Aorta (tissue), 5 donors: ENCODE measurements around the gene CFAP52. TPM values are rescaled to one million over a fixed set of nuclear protein-coding genes. Genes with fewer than 3 reads are reported as not detected.
A peak's percentile ranks its signal among the peaks of the same experiment; 100 is the strongest.
"Not testable (repeated sequence)": the region's sequence is repeated elsewhere in the genome, so short reads cannot be mapped to it uniquely, and the experiment has no call there.

Experiments used
- ATAC-seq: fragments of 200-7000 bp; cut with Tn5 transposase; one replicate; pipeline ENCODE4 v1.9.1; 2022; ENCODE audit warnings: moderate library complexity; ENCODE audit not compliant: low FRiP score
- DNase-seq, 2 donors: peaks; one replicate each; pipeline ENCODE4 v3.0.0-alpha.2; 2020
- H3K27ac ChIP-seq, 2 donors: one replicate each; pipeline ENCODE4 v1.5.1; 2013; ENCODE audit warnings: low read length in 2 of 2, mild to moderate bottlenecking in 2 of 2, moderate library complexity in 2 of 2, control low read depth in 1 of 2, inconsistent platforms in 1 of 2, low read depth in 1 of 2
- H3K27me3 ChIP-seq, 2 donors: one replicate each; pipeline ENCODE4 v1.6.1; 2013; ENCODE audit warnings: control low read depth in 1 of 2, low read length in 1 of 2, mild to moderate bottlenecking in 1 of 2, moderate library complexity in 1 of 2; ENCODE audit not compliant: insufficient read depth in 2 of 2, control insufficient read depth in 1 of 2
- H3K36me3 ChIP-seq, 2 donors: one replicate each; pipeline ENCODE4 v1.6.1; 2013; ENCODE audit warnings: control low read depth in 1 of 2, low read length in 1 of 2, mild to moderate bottlenecking in 1 of 2; ENCODE audit not compliant: insufficient read depth in 2 of 2, control insufficient read depth in 1 of 2
- H3K4me1 ChIP-seq, 2 donors: one replicate each; pipeline ENCODE4 v1.6.1; 2013; ENCODE audit warnings: low read length in 2 of 2, control low read depth in 1 of 2, mild to moderate bottlenecking in 1 of 2, moderate library complexity in 1 of 2; ENCODE audit not compliant: insufficient read depth in 2 of 2, control insufficient read depth in 1 of 2
- H3K4me3 ChIP-seq, 2 donors: one replicate each; pipeline ENCODE4 v1.5.1; 2013; ENCODE audit warnings: low read length in 2 of 2, control low read depth in 1 of 2, mild to moderate bottlenecking in 1 of 2
- H3K9me3 ChIP-seq: one replicate; pipeline ENCODE4 v1.6.1; 2013; ENCODE audit warnings: mild to moderate bottlenecking, low read length; ENCODE audit not compliant: control insufficient read depth
- WGBS, 2 donors: extraction: QIAGEN DNeasy Blood & Tissue Kit; methylation state at CpG; one replicate each; pipeline ENCODE4 v1.1.7; 2013; 5-methylcytosine and 5-hydroxymethylcytosine counted together
- intact Hi-C, 2 donors: fragments of 100-400 bp; cut with DNase I; formaldehyde crosslinking; loops; one replicate each; pipeline versions ENCODE4 v1.14.2 to v1.15.0; 2022
- polyA plus RNA-seq, 2 donors: library from polyadenylated mRNA; stranded (reverse); fragments of 200-250 nt; gene quantifications; one replicate each; pipeline ENCODE4 v1.2.3, GENCODE V29; 2013
- total RNA-seq, 2 donors: library from RNA; stranded (reverse); fragmentation: NEBNext Ultra II Directional; extraction: Animal tissue kit (Norgen Biotek cat#: 25700); gene quantifications; one replicate each; pipeline ENCODE4 v1.2.1, GENCODE V29; 2021
- donor health status: healthy with polysubstance abuse.
- donor health status: Bipolar disorder and iron deficiency.
- donor health status: DM: no; HTN: no; CAD: no.
- donor health status: DM: no; HTN: no; CAD: no.
- donor health status: DM: yes; HTN: yes; CAD: no.

Gene CFAP52
- total and polyA plus RNA-seq, 4 donors = 0.39 TPM; not detected in 3

DNA sequence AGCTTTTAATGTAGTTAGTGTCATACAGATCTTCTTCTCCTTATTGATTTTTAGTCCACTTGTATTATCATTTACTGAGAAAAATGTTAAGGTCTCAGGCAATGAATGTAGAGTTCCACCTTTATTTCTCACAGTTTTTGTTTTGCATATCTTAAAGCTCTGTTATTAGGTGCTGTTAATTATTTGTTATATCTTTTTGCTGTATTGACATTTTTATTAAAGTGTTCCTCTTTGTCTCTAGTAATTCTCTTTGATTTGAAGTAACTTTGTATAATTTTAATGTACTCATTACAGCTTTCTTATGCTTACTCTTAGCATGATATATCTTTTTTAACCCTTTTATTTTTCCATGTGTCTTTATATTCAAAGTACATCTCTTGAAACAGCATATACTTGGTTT lies 46.5 kb downstream of the CFAP52 start:
- peaks cover 6% of the 10 kb centered on the region for H3K9me3 ChIP-seq
- no peaks in the 10 kb centered on the region for H3K4me1 ChIP-seq
- H3K27ac ChIP-seq = no peak overlapping the region
- H3K4me3 ChIP-seq = no peak overlapping the region
- no peaks in the 10 kb centered on the region for H3K36me3 ChIP-seq
- DNase-seq (no peak), ATAC-seq (no peak)
- H3K27me3 ChIP-seq = no peaks in the 10 kb centered on the region
- intact Hi-C loops = no loop called here

DNA sequence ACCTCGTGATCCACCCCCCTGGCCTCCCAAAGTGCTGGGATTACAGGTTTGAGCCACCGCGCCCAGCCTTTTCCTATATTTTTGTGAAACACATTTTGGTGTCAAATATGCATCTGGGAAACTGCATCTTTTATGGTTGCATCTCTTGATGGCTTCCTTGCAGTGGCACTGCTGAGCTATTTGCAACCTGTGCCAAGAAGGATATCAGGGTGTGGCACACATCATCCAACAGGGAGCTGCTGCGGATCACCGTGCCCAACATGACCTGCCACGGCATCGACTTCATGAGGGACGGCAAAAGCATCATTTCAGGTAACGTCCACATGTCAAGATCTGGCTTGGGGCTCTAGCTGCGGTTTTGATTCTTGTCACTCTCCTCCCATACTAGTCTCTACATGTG lies 52.1 kb downstream of the CFAP52 start:
- H3K9me3 ChIP-seq = peaks cover 5% of the 10 kb centered on the region
- H3K36me3 ChIP-seq = no peaks in the 10 kb centered on the region
- WGBS, 2 donors = 83 to 86% methylated on average over 10 of the region's 10 CpGs
- H3K4me1 ChIP-seq = no peaks in the 10 kb centered on the region
- H3K27me3 ChIP-seq = no peaks in the 10 kb centered on the region
- H3K27ac ChIP-seq = no peak overlapping the region
- DNase-seq (no peak), ATAC-seq (no peak)
- H3K4me3 ChIP-seq = no peak overlapping the region
- intact Hi-C loops = no loop called here

DNA sequence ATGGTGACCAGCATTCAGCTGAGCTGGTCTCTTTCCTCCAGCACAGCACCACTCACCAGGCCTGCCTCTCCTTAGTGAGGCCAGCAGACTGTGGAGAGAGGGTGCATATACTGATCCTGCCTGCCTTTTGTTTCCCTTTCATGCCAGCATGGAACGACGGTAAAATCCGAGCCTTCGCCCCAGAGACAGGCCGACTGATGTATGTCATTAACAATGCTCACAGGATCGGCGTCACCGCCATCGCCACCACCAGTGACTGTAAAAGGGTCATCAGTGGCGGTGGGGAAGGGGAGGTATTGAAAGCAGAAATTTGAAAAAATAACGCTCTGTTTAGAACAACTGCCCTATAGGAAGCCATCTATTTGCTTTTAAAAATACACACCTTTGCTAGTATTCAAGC lies 56.3 kb downstream of the CFAP52 start:
- Histone ChIP-seq H3K36me3 (no peaks in the 10 kb centered on the region), H3K27ac (no peak overlapping the region), H3K4me3 (no peak overlapping the region), H3K27me3 (no peaks in the 10 kb centered on the region), H3K4me1 (no peaks in the 10 kb centered on the region), H3K9me3 (peaks cover 1% of the 10 kb centered on the region)
- intact Hi-C loops = no loop called here
- no peak for DNase-seq
- whole genome bisulfite sequencing, 2 donors = 86 to 90% methylated on average over 11 of the region's 11 CpGs
- ATAC-seq = no peak

DNA sequence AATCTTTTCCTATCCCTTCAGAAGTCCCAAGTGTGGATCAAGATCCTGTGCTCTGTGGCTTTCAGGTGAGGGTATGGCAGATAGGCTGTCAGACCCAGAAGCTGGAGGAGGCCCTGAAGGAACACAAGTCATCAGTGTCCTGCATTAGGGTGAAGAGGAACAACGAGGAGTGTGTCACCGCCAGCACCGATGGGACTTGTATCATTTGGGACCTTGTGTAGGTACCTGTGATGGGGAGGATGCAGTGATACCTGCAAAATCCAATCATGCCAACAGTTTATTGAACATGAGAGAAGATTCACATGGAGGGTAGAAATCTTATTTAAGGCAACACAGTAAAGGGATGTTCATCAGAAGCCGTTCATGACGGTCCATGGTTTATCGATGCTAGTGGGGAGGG lies 58.9 kb downstream of the CFAP52 start:
- DNase-seq = no peak
- Histone ChIP-seq H3K27ac (no peak overlapping the region), H3K36me3 (no peaks in the 10 kb centered on the region), H3K27me3 (no peaks in the 10 kb centered on the region), H3K4me1 (no peaks in the 10 kb centered on the region), H3K9me3 (peaks cover 1% of the 10 kb centered on the region), H3K4me3 (no peak overlapping the region)
- WGBS, 2 donors = 90 to 93% methylated on average over 6 of the region's 6 CpGs
- no peak for ATAC-seq
- intact Hi-C loops = no loop called here

DNA sequence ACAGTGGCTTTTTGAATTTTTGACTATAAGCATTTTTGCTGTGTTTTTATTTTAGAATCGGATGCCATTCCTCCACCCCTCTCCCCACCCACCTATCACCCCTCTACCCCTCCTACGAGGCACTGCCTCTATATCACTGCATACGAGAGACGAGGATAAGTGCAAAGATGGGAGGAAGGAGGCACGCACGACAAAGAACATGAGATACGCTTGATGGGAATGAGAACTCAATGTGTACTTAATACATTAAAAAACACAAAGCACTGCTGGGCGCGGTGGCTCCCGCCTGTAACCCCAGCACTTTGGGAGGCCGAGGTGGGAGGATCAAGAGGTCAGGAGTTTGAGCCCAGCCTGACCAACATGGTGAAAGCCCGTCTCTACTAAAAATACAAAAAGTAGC lies 60.1 kb downstream of the CFAP52 start:
- 88 to 90% methylated on average over 12 of the region's 12 CpGs for WGBS, 2 donors
- ATAC-seq (no peak), DNase-seq (no peak)
- H3K36me3 ChIP-seq = no peaks in the 10 kb centered on the region
- H3K9me3 ChIP-seq = peaks cover 1% of the 10 kb centered on the region
- H3K27ac ChIP-seq = no peak overlapping the region
- H3K4me3 ChIP-seq = no peak overlapping the region
- no peaks in the 10 kb centered on the region for H3K27me3 ChIP-seq
- intact Hi-C loops = no loop called here
- H3K4me1 ChIP-seq = no peaks in the 10 kb centered on the region

DNA sequence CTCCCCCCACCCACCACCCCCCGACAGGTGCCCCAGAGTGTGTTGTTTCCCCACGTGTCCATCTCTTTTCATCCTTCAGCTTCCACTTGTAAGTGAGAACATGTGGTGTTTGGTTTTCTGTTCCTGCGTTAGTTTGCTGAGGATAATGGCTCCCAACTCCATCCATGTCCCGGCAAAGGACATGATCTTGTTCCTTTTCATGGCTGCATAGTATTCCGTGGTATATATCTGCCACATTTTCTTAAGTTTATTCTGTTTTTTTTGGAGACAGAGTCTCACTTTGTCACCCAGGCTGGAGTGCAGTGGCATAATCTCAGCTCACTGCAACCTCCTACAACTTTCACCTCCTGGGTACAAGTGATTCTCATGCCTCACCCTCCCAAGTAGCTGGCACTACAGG lies 63.9 kb downstream of the CFAP52 start:
- 87 to 88% methylated on average over 5 of the region's 5 CpGs for WGBS, 2 donors
- intact Hi-C loops, H3K4me1 ChIP-seq, H3K36me3 ChIP-seq, H3K4me3 ChIP-seq, ATAC-seq, H3K27me3 ChIP-seq, H3K27ac ChIP-seq, H3K9me3 ChIP-seq, DNase-seq: not testable (repeated sequence)

DNA sequence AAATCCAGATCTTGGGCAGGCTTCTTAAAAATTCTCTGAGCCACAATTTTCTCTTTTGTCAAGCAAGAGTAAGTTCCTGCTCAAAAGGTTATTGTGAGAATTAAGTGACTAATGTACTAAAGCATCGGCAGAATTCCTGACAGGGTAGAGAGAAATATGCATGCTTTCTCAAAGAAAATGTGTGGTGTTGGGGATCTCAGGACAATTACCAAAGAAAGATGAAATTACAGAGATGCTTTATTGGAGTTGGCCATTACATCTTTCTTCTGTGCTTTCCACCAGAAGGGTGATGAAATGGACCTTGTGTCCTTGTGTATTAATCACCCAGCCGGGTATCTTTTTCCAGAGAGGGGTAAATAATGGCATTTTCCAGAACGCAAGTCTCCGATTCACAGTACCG lies 67.2 kb downstream of the CFAP52 start:
- H3K4me1 ChIP-seq = no peaks in the 10 kb centered on the region
- H3K9me3 ChIP-seq = no peaks in the 10 kb centered on the region
- H3K4me3 ChIP-seq = no peak overlapping the region
- H3K27me3 ChIP-seq = peaks cover 0 to 2% of the 10 kb centered on the region in 2 donors
- no peaks in the 10 kb centered on the region for H3K36me3 ChIP-seq
- intact Hi-C loops = no loop called here
- H3K27ac ChIP-seq = no peak overlapping the region
- DNase-seq (no peak), ATAC-seq (no peak)
- WGBS, 2 donors = 75 to 77% methylated on average over 5 of the region's 5 CpGs

DNA sequence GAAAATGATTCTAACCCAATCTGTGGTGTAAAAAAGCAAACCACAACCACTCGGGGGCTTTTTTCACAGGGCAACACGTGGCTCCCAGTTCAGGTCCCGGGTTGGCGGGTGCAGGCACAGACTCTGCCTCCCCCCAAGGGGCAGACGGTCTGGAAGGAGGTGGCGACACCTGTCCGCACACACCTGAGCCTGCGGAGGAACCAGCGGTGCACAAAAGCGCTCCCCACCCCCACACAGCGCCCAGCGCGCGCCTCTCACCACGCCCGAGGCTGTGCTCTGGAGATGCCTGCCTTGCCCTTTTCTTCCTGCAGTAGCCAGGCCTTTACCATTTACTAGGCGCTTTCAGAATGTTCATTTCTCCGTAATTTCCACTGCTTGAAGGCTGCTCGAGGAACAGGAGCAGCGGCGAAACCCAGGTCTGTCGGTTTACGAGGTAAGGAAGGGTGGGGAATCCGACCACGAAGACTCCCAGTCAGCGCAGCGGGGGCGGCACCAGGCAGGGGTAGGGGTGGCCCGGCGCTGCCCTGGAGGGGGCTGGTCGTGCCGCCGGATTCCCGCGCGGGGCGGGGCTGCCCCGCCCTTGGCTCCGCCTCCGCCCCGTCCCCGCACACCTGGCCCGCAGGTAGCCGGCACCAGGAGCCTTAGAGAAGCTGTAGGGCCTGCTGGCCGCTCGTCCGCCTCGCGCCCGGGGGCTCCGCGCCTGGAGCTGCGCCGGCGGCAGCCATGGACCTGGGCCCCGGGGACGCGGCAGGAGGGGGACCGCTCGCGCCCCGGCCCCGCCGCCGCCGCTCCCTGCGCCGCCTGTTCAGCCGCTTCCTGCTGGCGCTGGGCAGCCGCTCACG lies 68.7 kb downstream of the CFAP52 start, which contains the start of gene USP43:
USP43 (plus strand) TSS at position 608 of the 842 bp plus-strand sequence; CDS start at position 724, 116 bp downstream.
- Histone ChIP-seq H3K9me3 (no peaks in the 10 kb centered on the region), H3K36me3 (no peaks in the 10 kb centered on the region), H3K27ac (no peak within 1 kb of the TSS), H3K4me1 (no peaks in the 10 kb centered on the region), H3K4me3 (peak within 1 kb of the TSS; percentile 15 to 22), H3K27me3 (peaks cover 0 to 2% of the 10 kb centered on the region in 2 donors)
- peak; percentile 54 for ATAC-seq
- no peak for DNase-seq
- intact Hi-C loops = no loop called here
- 1% methylated on average over 45 to 72 of the region's 72 CpGs for whole genome bisulfite sequencing, 2 donors

DNA sequence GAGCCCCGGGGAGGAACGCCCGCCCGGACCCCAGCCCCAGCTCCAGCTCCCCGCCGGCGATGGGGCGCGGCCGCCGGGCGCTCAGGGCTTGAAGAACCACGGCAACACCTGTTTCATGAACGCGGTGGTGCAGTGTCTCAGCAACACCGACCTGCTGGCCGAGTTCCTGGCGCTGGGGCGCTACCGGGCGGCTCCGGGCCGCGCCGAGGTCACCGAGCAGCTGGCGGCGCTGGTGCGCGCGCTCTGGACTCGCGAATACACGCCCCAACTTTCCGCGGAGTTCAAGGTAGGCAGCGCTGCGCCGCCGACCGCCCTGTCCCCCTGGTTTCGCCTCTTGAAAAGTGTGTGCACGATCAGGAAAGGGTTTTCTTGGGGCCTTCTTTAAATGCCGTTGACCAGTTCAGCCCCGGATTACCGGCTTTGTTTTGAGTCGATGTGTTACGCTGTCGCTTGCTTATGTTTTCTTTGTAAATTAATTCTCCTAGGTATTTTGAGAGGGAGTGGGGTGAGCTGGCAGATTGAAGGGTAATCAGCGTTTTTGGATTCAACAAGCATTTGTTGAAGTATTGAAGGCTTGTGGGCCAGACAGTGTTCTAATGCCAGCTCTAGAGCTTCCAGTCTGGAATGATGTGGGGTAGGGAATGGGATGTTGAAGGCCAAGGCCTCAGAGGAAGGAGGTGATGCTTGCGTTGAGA lies 69.6 kb downstream of the CFAP52 start:
- no peaks in the 10 kb centered on the region for H3K36me3 ChIP-seq
- no peak overlapping the region for H3K27ac ChIP-seq
- ATAC-seq = no peak
- H3K4me1 ChIP-seq = no peaks in the 10 kb centered on the region
- 1 to 2% methylated on average over 50 to 51 of the region's 51 CpGs for WGBS, 2 donors
- peak overlapping the region; percentile 15 to 22 for H3K4me3 ChIP-seq
- intact Hi-C loops = no loop called here
- H3K9me3 ChIP-seq = no peaks in the 10 kb centered on the region
- no peak for DNase-seq
- H3K27me3 ChIP-seq = peaks cover 0 to 2% of the 10 kb centered on the region in 2 donors
